Left lung (tissue), 10 donors: ENCODE data around the gene GPR183. TPM values are rescaled to one million over a fixed set of nuclear protein-coding genes. Genes with fewer than 3 reads are reported as not detected.

Source experiments
- ATAC-seq: fragments of 200-7000 bp; cut with Tn5 transposase; one replicate; pipeline ENCODE4 v1.9.1; 2020; ENCODE audit warnings: moderate library complexity
- DNase-seq, 4 donors: peaks; one replicate each; pipeline ENCODE4 v3.0.0-alpha.2; 2013 to 2020
- H3K27ac ChIP-seq, 2 donors: fragments of 200-600 bp; sonication (generic) in 1 of 2; one replicate each; pipeline versions ENCODE4 v1.5.0 to v1.8.0; 2020 to 2021
- H3K27me3 ChIP-seq, 2 donors: fragments of 200-600 bp; sonication (generic) in 1 of 2; one replicate each; pipeline versions ENCODE4 v1.5.0 to v1.8.0; 2020 to 2021
- H3K36me3 ChIP-seq, 2 donors: fragments of 200-600 bp; sonication (generic) in 1 of 2; one replicate each; pipeline versions ENCODE4 v1.5.0 to v1.8.0; 2020 to 2021
- H3K4me1 ChIP-seq, 2 donors: fragments of 200-600 bp; one replicate each; pipeline ENCODE4 v1.8.0; 2021
- H3K4me3 ChIP-seq, 2 donors: fragments of 200-600 bp; sonication (generic) in 1 of 2; one replicate each; pipeline versions ENCODE4 v1.5.0 to v1.8.0; 2020 to 2021; ENCODE audit warnings: mild to moderate bottlenecking in 1 of 2
- H3K9me3 ChIP-seq, 2 donors: fragments of 200-600 bp; sonication (generic) in 1 of 2; one replicate each; pipeline versions ENCODE4 v1.5.0 to v1.8.0; 2020 to 2021
- intact Hi-C, 2 donors: fragments of 100-400 bp; cut with DNase I; formaldehyde crosslinking; loops; one replicate each; pipeline versions ENCODE4 v1.11.2 to v1.14.2; 2022
- polyA plus RNA-seq, 6 donors: library from polyadenylated mRNA; unstranded; fragments of 120-200 nt; gene quantifications; one replicate each; pipeline ENCODE4 v1.2.1, GENCODE V29; 2013; ENCODE audit not compliant: insufficient read length in 6 of 6
- total RNA-seq, 2 donors: library from RNA; stranded (reverse); fragmentation: NEBNext Ultra II Directional; extraction: Animal tissue kit (Norgen Biotek cat#: 25700); gene quantifications; one replicate each; pipeline ENCODE4 v1.2.1, GENCODE V29; 2021
- TF ChIP-seq, protein P1 (sequence below), 2 donors: fragments of 200-600 bp; sonication (generic) in 1 of 2; IDR thresholded peaks; one replicate each; pipeline versions ENCODE4 v1.5.0 to v1.8.0; 2021; ENCODE audit warnings: antibody characterized with exemption in 2 of 2
- donor health status: DM: no; HTN: yes; CAD: no.
- donor health status: DM: no; HTN: no; CAD: no.

GPR183 gene
- total and polyA plus RNA-seq, 8 donors, result 7.4 to 11.3 (median 9.5) TPM

DNA sequence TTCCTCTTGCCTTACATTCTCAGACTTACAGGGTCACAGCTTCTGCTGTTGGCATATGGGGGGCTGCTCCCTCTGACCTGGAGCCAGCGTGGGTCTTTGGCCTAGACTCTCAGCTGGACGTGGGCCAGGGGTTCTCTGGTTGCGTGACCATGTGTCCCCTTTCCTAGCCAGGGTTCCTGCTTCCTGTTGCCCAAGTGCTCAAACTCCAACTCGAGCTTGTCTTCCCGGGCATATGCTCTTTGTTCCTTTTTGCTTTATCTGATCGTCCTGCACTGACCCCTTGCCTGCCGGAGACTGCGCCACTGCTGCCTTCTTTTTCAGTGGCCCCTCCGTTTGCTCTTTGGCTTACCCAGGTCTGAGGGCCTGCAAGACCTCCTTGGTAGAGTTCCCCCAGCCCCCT is 25.3 kb upstream of the GPR183 start:
- H3K36me3 ChIP-seq, result peaks cover 0 to 18% of the 10 kb centered on the region in 2 donors

DNA sequence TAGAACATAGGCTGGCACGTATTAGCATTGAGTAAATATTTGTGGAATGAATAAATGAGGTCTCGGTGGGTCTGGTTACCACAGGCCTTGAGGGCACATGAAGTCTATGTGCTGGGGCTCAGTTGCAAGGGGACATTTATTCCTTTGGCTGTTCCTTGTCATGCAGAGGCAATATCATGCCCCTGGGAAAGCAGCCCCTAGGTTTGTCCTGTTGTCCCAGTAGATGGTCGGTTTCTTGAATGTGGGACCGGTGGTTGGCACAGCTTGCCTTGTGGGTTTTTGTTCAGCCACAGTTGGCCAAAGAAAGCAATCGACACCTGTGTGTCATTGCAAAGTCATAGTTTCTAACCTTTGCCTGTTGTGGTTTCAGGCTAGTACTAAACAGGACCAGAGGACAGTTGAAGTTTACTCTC is 24.7 kb upstream of the GPR183 start:
- DNase-seq, result no peak
- peaks cover 0 to 18% of the 10 kb centered on the region in 2 donors for H3K36me3 ChIP-seq
- no peaks in the 10 kb centered on the region for H3K27me3 ChIP-seq
- peaks cover 0 to 7% of the 10 kb centered on the region in 2 donors for H3K4me1 ChIP-seq
- H3K27ac ChIP-seq, result no peak overlapping the region
- H3K9me3 ChIP-seq, result no peaks in the 10 kb centered on the region
- intact Hi-C loops, result no loop called here
- TF ChIP-seq, protein P1, sequence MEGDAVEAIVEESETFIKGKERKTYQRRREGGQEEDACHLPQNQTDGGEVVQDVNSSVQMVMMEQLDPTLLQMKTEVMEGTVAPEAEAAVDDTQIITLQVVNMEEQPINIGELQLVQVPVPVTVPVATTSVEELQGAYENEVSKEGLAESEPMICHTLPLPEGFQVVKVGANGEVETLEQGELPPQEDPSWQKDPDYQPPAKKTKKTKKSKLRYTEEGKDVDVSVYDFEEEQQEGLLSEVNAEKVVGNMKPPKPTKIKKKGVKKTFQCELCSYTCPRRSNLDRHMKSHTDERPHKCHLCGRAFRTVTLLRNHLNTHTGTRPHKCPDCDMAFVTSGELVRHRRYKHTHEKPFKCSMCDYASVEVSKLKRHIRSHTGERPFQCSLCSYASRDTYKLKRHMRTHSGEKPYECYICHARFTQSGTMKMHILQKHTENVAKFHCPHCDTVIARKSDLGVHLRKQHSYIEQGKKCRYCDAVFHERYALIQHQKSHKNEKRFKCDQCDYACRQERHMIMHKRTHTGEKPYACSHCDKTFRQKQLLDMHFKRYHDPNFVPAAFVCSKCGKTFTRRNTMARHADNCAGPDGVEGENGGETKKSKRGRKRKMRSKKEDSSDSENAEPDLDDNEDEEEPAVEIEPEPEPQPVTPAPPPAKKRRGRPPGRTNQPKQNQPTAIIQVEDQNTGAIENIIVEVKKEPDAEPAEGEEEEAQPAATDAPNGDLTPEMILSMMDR (IDR thresholded peaks at IDR 0.05), result no peak
- H3K4me3 ChIP-seq, result no peak overlapping the region
- no peak for ATAC-seq

More for the DNA sequence above, 25.3 kb upstream of the GPR183 start:
- Histone ChIP-seq H3K4me3 (no peak overlapping the region), H3K27ac (no peak overlapping the region), H3K4me1 (peaks cover 0 to 7% of the 10 kb centered on the region in 2 donors), H3K27me3 (no peaks in the 10 kb centered on the region), H3K9me3 (no peaks in the 10 kb centered on the region)
- ATAC-seq, result no peak
- intact Hi-C loops, result no loop called here
- no peak for DNase-seq
- TF ChIP-seq, protein P1 (IDR thresholded peaks at IDR 0.05), result no peak

DNA sequence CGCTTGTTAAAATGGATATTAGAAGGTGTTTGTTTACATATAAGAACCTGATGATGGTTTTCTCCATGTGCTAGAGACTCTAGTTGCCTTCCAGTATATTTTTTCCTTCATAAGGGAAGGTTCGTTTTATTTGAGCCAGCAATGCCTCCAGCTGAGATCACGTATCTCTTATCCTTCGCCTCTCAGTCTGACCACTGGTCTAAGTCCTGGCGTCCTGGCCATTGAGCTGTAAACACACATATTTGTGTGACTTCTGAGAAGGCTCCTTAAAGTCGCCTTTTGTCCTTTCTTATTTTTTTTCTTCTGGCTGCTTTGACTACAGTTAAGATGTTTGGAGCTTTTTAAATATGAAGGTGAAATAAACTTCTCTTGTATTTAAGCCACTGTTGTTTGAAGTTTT is 23.7 kb upstream of the GPR183 start:
- H3K36me3 ChIP-seq, result peaks cover 0 to 16% of the 10 kb centered on the region in 2 donors
- intact Hi-C loops, result no loop called here
- TF ChIP-seq, protein P1 (IDR thresholded peaks at IDR 0.05), result no peak

DNA sequence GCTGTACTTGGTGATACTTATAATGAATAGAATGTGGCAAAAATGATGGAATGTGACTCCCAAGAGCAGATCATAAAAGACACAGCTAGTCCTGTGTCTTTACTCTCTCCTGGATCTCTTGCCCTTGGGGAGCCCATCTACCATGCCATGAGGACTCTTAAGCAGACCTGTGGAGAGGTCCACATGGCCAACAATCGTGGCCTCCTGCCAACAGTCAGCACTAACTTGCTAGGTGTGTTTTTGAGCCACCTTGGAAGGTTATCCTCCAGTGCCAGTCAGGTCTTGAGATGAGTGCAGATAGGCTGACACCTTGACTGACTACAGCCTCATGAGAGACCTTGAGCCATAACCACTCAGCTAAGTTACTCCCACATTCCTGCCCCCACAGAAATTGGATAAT is 22.3 kb upstream of the GPR183 start:
- DNase-seq, result no peak
- Histone ChIP-seq H3K4me1 (peaks cover 0 to 26% of the 10 kb centered on the region in 2 donors), H3K9me3 (no peaks in the 10 kb centered on the region), H3K27me3 (no peaks in the 10 kb centered on the region), H3K4me3 (no peak overlapping the region), H3K27ac (no peak overlapping the region), H3K36me3 (peaks cover 0 to 12% of the 10 kb centered on the region in 2 donors)
- peak; percentile 51 for ATAC-seq
- TF ChIP-seq, protein P1 (IDR thresholded peaks at IDR 0.05), result no peak
- intact Hi-C loops, result no loop called here

More for the DNA sequence above, 23.7 kb upstream of the GPR183 start:
- Histone ChIP-seq H3K4me1 (peaks cover 0 to 11% of the 10 kb centered on the region in 2 donors), H3K27me3 (no peaks in the 10 kb centered on the region), H3K9me3 (no peaks in the 10 kb centered on the region), H3K27ac (no peak overlapping the region), H3K4me3 (no peak overlapping the region)
- ATAC-seq (no peak), DNase-seq (no peak)

DNA sequence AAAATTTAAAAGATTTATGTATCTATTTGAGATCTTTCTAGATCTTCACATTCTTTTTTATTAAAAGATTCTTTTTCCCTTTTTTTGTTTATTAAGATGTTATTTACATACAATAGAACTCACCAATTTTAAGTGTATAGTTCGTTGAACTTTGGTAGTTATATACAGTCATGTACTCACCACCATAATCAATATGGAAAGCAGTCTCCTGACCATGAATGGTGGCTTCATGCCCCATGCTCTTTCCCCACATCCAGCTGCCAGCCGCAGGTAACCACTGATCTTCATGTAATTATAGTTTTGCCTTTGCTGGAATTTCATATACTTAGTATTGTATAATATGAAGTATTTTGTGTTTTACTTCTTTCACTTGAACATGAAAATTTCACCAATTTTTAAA is 20.6 kb upstream of the GPR183 start:
- Histone ChIP-seq H3K27me3 (no peaks in the 10 kb centered on the region), H3K4me1 (peaks cover under 1 to 36% of the 10 kb centered on the region in 2 donors), H3K9me3 (no peaks in the 10 kb centered on the region), H3K27ac (no peak overlapping the region), H3K36me3 (peaks cover 0 to 16% of the 10 kb centered on the region in 2 donors), H3K4me3 (no peak overlapping the region)
- intact Hi-C loops, result no loop called here
- no peak for DNase-seq
- ATAC-seq, result no peak
- TF ChIP-seq, protein P1 (IDR thresholded peaks at IDR 0.05), result no peak
